HG03159 (cell line): ENCODE measurements around the gene CASP10.
"Not testable (repeated sequence)": the region's sequence is repeated elsewhere in the genome, so short reads cannot be mapped to it uniquely, and the experiment has no call there.

ENCODE experiments used
- ATAC-seq: cut with Tn5 transposase; IDR thresholded peaks from one replicate; pipeline ENCODE4 v1.9.1; 2021; ENCODE audit warnings: mild to moderate bottlenecking, moderate library complexity; ENCODE audit not compliant: unreplicated experiment

CASP10 gene

DNA sequence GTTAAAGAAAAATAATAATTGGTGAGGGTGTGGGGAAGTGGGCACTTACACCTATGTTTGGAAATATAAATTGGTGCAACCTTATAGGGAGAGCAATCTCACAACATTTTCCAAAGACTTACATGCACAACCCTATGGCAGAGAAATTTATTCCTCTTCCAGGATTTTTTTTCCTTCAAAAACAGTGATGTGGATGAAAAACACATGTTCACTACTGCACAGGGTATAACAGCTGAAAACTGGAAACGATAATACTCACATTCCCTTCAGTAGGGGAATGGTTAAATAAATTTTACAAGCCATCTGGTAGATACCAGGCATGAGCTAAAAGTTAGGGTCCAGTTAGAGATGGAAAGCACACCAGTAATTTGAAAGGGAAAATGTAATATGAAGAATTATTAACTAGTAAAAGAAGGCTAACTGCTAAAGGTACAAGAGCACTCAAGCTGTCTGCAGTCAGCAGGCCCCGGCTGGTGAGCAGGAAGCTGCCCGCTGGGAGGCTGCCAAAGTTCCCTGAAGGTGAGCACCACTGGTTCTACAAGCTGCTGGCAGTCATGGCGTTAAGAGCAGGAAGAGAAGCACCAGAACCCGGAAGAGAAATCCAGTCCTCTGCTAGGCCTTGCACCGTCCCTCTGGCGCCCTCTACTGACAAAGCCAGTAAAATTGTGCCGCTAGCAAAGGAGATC, 49.0 kb downstream of the CASP10 start:
- peak; percentile 53 for ATAC-seq

DNA sequence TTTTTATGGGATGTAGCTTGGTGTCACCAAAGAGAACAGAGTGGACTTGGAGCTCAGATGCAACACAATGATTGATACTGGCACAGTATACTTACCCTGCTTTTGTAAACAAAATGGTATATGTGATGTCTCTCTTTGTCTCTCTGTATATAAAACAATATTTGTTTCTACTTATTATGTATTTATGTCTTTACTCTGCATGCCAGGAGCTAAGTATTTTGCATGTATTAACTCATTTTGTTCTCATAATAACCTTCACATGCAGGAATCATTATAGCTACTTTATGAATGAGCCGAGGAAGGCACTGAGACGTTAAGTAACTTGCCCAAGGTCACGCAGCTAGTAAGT, 49.5 kb downstream of the CASP10 start:
- no peak for ATAC-seq

DNA sequence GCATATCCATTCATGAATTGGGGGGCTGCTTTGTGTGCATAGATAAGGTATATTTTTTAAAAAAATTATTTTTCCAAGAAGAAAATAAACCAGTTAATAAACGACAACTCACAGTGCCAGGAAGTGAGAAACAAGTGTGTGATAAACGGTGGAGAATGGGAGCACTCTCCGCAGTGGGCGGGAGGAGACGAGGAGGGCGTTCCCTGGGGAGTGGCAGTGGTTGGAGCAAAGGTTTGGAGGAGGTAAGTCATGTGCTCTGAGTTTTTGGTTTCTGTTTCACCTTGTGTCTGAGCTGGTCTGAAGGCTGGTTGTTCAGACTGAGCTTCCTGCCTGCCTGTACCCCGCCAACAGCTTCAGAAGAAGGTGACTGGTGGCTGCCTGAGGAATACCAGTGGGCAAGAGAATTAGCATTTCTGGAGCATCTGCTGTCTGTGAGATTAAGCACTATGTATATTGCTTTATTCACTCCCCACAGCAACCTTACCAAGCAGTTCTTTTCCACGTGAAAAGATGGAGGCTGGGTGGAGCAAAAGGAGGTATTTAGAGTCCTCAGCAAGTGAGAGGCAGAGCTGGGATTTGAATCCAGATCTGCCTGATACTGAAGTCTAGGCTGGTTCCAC, 50.4 kb downstream of the CASP10 start:
- peak; percentile 83 for ATAC-seq

GRCh38 chr2:201233812-201234662, 51.1 kb downstream of the CASP10 start:
- ATAC-seq = peak; percentile 13

DNA sequence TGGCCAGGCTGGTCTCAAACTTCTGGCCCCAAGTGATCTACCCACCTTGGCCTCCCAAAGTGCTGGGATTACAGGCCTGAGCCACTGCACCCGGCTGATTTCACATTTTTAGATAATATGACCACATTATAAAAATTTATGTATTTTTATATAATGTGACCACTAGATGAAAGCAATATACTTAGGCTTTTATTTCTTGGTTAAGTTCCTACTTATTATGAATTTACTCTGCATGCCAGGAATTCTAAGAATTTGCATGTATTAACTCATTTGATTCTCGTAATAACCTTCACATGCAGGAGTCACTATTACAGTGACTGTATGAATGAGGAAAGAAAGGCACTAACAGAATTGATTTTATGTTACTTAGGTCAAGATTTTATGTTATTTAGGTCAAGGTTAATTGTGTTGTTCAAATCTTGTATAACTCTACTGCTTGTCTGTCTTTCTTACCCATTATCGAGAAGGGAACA, 51.8 kb downstream of the CASP10 start:
- no peak for ATAC-seq

DNA sequence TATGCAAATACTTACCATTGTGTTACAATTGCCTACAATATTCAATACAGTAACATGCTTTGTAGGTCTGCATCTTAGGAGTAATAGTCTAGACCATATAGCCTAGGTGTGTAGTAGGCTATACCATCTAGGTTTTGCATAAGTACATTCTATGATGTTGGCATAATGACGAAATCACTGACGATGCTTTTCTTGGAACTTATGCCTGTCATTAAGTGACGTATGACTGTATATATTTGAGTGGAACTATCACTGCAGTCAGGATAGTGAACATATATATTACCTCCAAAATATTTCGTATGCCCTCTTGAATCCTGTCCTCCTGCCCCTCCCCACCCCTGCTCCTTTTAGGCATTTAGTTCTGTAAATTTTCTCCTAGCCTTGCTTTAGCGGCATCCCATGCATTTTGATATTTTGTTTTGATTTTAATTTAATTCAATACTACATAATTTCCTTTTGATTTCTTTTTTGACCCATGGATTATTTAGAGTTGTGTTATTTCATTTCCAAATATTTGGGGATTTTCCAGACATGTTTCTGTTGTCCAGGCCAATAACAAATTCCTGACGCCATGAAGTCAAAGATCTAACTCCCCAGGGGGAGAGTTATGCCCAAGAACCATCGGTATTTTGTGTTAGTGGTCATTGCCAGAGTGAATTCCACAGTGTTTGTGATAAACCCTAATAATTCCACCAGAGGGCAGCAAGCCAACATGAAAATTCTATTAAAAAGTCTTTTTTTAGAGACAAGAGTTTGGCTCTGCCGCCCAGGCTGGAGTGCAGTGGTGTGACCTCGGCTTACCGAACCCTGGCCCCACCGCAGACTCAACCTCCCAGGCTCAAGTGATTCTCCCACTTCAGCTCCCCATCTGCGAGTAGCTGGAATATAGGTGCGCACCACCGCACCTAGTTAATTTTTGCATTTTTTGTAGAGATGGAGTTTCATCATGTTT, 53.2 kb downstream of the CASP10 start:
- ATAC-seq = no peak

DNA sequence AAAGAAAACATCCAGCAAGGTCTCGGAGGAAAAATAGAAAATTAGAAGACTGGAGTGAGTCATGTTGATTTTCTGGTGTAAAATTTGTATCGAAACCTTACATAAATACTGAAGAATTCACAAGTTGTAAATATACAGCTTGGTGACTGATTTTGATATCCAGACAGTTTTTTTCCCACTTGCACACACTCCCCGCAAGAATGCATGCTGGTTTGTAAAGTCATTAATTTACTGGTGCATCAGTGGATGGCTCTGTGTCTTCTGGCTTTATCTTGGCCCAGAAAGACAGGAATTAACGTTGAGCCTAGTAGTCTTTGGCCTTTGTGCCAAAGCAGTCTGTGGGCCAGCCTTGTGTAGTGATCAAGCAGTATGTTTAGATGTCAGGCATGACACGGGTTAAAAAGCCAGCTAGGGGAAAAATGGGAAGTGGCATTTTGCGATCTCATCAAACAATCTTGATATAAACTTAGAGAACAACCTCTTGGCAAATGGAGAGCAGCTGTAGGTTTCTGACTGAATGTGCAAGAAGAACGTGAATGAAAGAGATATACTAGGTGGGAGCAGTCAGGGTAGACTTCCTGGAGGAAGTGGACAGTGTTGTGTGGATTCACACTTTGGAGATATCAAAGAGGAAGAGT, 54.7 kb downstream of the CASP10 start:
- no peak for ATAC-seq

DNA sequence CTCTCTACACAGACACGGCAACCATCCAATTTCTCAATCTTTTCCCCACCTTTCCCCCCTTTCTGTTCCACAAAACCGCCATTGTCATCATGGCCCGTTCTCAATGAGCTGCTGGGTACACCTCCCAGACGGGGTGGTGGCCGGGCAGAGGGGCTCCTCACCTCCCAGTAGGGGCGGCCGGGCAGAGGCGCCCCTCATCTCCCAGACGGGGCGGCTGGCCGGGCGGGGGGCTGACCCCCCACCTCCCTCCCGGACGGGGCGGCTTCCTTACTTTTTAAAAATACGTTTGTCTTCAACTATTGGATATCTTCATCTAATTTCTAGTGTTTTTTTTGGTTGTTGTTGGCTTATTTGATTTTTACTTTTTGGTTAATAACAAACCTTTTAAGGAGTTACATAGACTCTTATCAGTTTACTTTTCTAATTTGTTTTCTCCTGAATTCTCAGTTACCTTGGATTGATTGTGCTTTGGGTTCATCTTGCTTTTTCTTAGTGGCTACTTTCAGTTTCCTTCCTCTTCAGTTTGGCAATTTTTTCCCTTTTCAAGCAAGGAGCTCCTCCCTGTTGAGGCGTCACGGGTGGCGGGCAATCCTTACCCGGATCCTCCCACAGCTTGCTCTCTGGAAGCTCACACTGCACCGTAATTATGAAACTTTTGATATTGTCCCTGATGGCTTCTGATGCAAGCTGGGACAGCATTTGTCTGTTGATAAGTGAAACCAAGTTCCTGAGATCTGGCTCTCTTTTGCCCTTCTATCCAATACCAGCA, 56.4 kb downstream of the CASP10 start:
- ATAC-seq = not testable (repeated sequence)

DNA sequence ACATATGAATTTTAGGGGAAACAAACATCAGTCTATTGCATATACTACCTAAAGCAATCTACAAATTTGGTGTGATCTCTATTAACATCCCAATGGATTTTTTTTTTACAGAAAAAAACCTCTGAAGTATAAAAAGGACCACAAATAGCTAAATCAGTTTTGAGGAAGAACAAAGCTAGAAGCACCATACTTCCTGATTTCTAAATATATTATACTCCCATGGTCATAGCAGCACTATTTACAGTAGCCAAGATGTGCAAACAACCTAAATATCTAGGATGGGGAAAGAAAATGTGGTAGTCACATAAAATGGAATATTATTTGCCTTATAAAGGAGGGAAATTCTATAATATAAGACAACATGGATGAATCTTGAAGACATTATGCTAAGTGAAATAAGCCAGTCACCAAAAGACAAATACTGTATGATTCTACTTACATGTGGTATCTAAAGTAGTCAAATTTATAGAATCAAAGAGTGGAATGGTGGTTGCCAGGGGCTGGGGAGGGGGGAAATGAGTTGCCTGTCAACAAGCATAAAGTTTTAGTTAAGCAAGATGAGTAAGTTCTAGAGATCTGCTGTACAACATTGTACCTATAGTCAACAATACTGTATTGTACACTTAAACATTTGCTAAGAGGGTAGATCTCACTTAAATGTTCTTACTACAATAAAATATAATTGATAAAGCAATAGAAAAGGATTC, 59.8 kb downstream of the CASP10 start:
- no peak for ATAC-seq

- ATAC-seq = no peak
Observed at GRCh38 chr2:201244829-201245228, 61.9 kb downstream of the CASP10 start.

DNA sequence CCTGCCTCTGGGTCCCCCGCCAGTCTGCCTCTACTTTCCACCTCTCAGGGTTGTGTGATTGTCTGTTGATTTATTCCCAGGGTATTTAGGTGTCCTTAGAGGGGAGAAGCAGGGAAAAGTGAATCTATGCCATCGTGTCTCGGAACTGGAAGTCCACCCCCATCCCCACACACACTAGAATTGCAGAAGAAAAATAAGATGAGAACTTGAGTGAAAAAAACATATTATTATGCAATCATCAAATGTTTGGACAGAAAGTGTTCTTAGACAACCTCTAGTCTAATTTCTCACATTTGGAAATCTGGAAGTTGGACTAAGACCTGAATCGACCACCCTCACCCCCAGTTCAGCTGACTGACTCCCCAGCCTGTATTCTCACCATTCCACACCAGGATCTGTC, 63.3 kb downstream of the CASP10 start:
- ATAC-seq = no peak

- no peak for ATAC-seq
Observed at GRCh38 chr2:201248288-201248844, 65.4 kb downstream of the CASP10 start.

GRCh38 chr2:201249889-201250288, 66.9 kb downstream of the CASP10 start:
- no peak for ATAC-seq

DNA sequence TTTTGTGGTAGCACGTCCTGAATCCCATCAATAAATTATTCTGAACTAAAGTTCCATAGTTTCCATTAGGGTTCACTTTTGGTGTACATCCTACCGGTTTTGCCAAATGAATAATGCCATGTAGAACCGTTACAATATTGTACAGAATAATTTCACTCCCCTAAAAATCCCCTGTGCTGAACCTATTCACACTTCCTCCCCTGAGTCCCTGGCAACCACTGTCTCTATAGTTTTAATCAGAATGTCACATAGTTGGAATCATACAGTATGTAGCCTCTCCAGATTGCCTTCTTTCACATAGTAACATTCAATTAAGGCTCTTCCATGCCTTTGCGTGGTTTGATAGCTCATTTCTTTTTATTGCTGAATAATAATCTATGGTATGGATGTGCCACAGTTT, 67.8 kb downstream of the CASP10 start:
- no peak for ATAC-seq

- ATAC-seq = no peak
Observed at GRCh38 chr2:201254081-201254730, 71.3 kb downstream of the CASP10 start.

DNA sequence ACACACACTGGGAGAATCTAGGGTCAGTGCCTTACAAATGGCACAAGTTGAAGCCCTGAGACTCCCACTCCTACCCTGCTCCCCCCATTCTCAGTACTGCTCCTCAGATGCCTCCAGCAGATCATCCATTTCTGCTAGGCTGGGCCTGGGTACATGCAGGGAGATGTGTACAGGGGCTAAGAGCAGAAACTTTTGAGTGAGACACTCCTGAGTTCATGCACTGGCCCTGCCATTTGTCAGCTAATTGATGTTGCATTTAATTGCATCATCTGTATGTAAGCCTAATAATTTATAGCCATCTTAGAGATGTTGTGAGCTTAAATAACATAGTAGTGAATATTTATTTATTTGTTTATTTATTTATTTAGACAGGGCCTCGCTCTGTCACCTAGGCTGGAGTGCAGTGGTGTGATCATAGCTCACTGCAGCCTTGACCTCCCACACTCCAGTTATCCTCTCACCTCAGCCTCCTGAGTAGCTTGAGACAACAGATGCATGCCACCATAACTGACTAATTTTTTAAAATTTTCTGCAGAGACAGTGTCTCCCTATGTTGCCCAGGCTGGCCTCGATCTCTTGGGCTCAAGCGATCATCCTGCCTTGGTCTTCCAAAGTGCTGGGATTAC, 72.6 kb downstream of the CASP10 start:
- ATAC-seq = no peak

DNA sequence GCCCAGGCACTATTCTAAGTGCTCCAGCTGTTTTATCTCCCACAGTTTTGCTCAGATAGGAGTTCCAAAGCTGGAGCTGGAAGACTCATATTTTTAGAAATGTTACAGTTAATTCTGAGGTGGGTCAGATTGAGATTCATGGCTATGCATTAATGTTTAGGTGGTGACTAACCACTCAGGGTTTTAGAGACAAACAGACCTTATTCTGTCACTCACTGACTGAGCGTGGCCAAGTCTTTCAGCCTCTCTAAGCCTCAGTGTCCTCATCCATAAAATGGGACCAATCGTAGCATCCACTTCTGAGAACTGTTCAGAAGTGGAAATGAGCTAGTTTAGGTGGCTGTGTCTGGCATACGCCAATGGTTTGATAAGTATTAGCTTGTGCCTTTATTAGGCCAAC, 73.1 kb downstream of the CASP10 start:
- ATAC-seq = no peak
